Neural progenitor cell (in vitro differentiated cells): Measurements from ENCODE around the gene MAMDC4.

Experiments used
- CTCF ChIP-seq: fragments of 200-600 bp; sonication (generic); IDR thresholded peaks from 2 replicates; pipeline ENCODE4 v1.5.1; 2017; ENCODE audit warnings: antibody characterized with exemption, mild to moderate bottlenecking
- EZH2 ChIP-seq: fragments of 200-600 bp; sonication (generic); IDR thresholded peaks from 2 replicates; pipeline ENCODE4 v1.6.1; 2017; ENCODE audit warnings: antibody characterized with exemption, mild to moderate bottlenecking, moderate library complexity
- EZH2phosphoT487 ChIP-seq: fragments of 200-600 bp; sonication (generic); IDR thresholded peaks from 2 replicates; pipeline ENCODE4 v1.6.1; 2017; ENCODE audit warnings: antibody characterized with exemption

GRCh38 chr9:136845465-136846260 lies 6.5 kb upstream of the MAMDC4 start:
- TF ChIP-seq CTCF = no peak
- TF ChIP-seq EZH2phosphoT487 = no peak
- TF ChIP-seq EZH2 = no peak
